ENCODE data around the gene FGD5.

Gene FGD5

GRCh38 chr3:14967285-14967684 is 148.5 kb downstream of the FGD5 start:
- no peak for ATAC-seq (ENCODE audit: insufficient read depth, low read depth)
- peaks cover 67% of the 10 kb centered on the region for H3K79me2 ChIP-seq (ENCODE audit: insufficient read depth, low read length)
- H3K36me3 ChIP-seq (ENCODE audit: insufficient read depth, low read length) = peaks cover 49% of the 10 kb centered on the region
- no peak overlapping the region for H3K27ac ChIP-seq (ENCODE audit: low read length)
- no peak for DNase-seq
- H3K4me2 ChIP-seq (ENCODE audit: insufficient read depth, low read length) = no peak overlapping the region
- no peak overlapping the region for H3K4me3 ChIP-seq (ENCODE audit: low read depth in 1 of 2, low read length in 2 of 2)
- peaks cover 10% of the 10 kb centered on the region; the same call in 1 of the 2 replicates for H4K20me1 ChIP-seq (ENCODE audit: insufficient read depth, low read length)
- no peaks in the 10 kb centered on the region for H3K4me1 ChIP-seq (ENCODE audit: insufficient read depth, low read length)
- TF ChIP-seq, protein P1, sequence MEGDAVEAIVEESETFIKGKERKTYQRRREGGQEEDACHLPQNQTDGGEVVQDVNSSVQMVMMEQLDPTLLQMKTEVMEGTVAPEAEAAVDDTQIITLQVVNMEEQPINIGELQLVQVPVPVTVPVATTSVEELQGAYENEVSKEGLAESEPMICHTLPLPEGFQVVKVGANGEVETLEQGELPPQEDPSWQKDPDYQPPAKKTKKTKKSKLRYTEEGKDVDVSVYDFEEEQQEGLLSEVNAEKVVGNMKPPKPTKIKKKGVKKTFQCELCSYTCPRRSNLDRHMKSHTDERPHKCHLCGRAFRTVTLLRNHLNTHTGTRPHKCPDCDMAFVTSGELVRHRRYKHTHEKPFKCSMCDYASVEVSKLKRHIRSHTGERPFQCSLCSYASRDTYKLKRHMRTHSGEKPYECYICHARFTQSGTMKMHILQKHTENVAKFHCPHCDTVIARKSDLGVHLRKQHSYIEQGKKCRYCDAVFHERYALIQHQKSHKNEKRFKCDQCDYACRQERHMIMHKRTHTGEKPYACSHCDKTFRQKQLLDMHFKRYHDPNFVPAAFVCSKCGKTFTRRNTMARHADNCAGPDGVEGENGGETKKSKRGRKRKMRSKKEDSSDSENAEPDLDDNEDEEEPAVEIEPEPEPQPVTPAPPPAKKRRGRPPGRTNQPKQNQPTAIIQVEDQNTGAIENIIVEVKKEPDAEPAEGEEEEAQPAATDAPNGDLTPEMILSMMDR (IDR thresholded peaks at IDR 0.05; ENCODE audit: borderline replicate concordance, extremely low read depth, low read length, poor library complexity, severe bottlenecking) = no peak
- TF ChIP-seq EZH2 (IDR thresholded peaks at IDR 0.05; ENCODE audit: borderline replicate concordance, low read depth, low read length, severe bottlenecking) = no peak
- no peaks in the 10 kb centered on the region for H3K27me3 ChIP-seq (ENCODE audit: insufficient read depth, low read length, poor library complexity)
- no peak overlapping the region for H3K9ac ChIP-seq (ENCODE audit: low read depth, low read length)
- no peak overlapping the region for H2AFZ ChIP-seq (ENCODE audit: low read depth, low read length)
- H3K9me3 ChIP-seq (ENCODE audit: insufficient read depth, low read length, severe bottlenecking) = peaks cover 5% of the 10 kb centered on the region

GRCh38 chr3:14969671-14970070 is 150.9 kb downstream of the FGD5 start:
- H3K4me3 ChIP-seq (ENCODE audit: low read depth in 1 of 2, low read length in 2 of 2) = no peak overlapping the region
- H4K20me1 ChIP-seq (ENCODE audit: insufficient read depth, low read length) = peaks cover 5% of the 10 kb centered on the region; the same call in 1 of the 2 replicates
- no peak overlapping the region for H3K9ac ChIP-seq (ENCODE audit: low read depth, low read length)
- TF ChIP-seq, protein P1 (IDR thresholded peaks at IDR 0.05; ENCODE audit: borderline replicate concordance, extremely low read depth, low read length, poor library complexity, severe bottlenecking) = no peak
- TF ChIP-seq EZH2 (IDR thresholded peaks at IDR 0.05; ENCODE audit: borderline replicate concordance, low read depth, low read length, severe bottlenecking) = no peak
- DNase-seq = no peak
- no peak overlapping the region for H3K27ac ChIP-seq (ENCODE audit: low read length)
- no peak overlapping the region for H3K4me2 ChIP-seq (ENCODE audit: insufficient read depth, low read length)
- ATAC-seq (ENCODE audit: insufficient read depth, low read depth) = no peak
- H3K4me1 ChIP-seq (ENCODE audit: insufficient read depth, low read length) = no peaks in the 10 kb centered on the region
- H2AFZ ChIP-seq (ENCODE audit: low read depth, low read length) = no peak overlapping the region
- no peaks in the 10 kb centered on the region for H3K27me3 ChIP-seq (ENCODE audit: insufficient read depth, low read length, poor library complexity)
- peaks cover 59% of the 10 kb centered on the region for H3K36me3 ChIP-seq (ENCODE audit: insufficient read depth, low read length)
- H3K9me3 ChIP-seq (ENCODE audit: insufficient read depth, low read length, severe bottlenecking) = peaks cover 5% of the 10 kb centered on the region
- peaks cover 67% of the 10 kb centered on the region for H3K79me2 ChIP-seq (ENCODE audit: insufficient read depth, low read length)

DNA sequence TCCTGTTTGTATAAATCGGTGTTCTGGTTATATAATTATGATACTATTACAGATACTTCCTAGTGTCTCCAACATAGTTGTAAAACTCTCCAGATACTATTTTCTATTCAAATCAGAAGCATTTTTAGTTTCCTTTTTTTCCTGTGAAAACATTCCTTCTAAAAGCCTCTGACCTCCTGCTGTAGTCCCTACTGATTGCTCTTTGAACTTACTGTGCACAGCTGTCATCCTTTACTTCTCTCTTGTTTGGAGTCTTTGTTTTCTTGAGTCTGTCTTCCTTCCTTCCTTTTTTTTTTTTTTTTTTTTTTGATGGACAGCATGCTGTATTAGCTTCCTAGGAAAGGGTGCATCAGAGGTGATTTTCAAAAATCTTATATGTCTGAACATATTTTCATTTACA is 157.6 kb downstream of the FGD5 start:
- DNase-seq (no peak), ATAC-seq (ENCODE audit: insufficient read depth, low read depth) (no peak)
- H3K4me1 ChIP-seq (ENCODE audit: insufficient read depth, low read length) = no peaks in the 10 kb centered on the region
- no peaks in the 10 kb centered on the region for H3K9me3 ChIP-seq (ENCODE audit: insufficient read depth, low read length, severe bottlenecking)
- H3K36me3 ChIP-seq (ENCODE audit: insufficient read depth, low read length) = peaks cover 43% of the 10 kb centered on the region
- no peaks in the 10 kb centered on the region for H3K27me3 ChIP-seq (ENCODE audit: insufficient read depth, low read length, poor library complexity)
- no peak overlapping the region for H3K27ac ChIP-seq (ENCODE audit: low read length)
- H2AFZ ChIP-seq (ENCODE audit: low read depth, low read length) = no peak overlapping the region
- no peak overlapping the region for H3K4me3 ChIP-seq (ENCODE audit: low read depth in 1 of 2, low read length in 2 of 2)
- H4K20me1 ChIP-seq (ENCODE audit: insufficient read depth, low read length) = peaks cover 11% of the 10 kb centered on the region; the same call in 1 of the 2 replicates
- TF ChIP-seq EZH2 (IDR thresholded peaks at IDR 0.05; ENCODE audit: borderline replicate concordance, low read depth, low read length, severe bottlenecking) = no peak
- TF ChIP-seq, protein P1 (IDR thresholded peaks at IDR 0.05; ENCODE audit: borderline replicate concordance, extremely low read depth, low read length, poor library complexity, severe bottlenecking) = no peak
- peaks cover 83% of the 10 kb centered on the region for H3K79me2 ChIP-seq (ENCODE audit: insufficient read depth, low read length)
- H3K4me2 ChIP-seq (ENCODE audit: insufficient read depth, low read length) = no peak overlapping the region
- no peak overlapping the region for H3K9ac ChIP-seq (ENCODE audit: low read depth, low read length)

DNA sequence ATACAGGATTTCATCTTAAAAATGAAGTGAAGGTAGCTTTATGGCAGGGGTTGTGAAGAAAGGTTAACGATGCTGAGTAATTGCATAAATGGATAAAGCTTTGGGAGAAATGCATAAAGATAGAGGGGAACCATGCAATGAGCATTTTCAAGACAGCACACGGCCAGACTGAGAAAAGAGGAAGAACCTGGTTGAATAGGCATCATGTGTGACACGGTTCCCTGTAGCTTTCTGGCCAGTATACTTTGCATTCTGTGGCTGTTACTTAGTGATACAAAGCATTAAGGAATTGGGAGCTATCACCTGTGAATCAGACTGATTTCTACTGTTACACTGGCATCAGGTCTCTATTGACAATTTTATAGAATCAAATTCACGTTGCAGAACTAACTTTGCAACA is 161.9 kb downstream of the FGD5 start:
- peaks cover 85% of the 10 kb centered on the region for H3K79me2 ChIP-seq (ENCODE audit: insufficient read depth, low read length)
- H3K9ac ChIP-seq (ENCODE audit: low read depth, low read length) = no peak overlapping the region
- no peak overlapping the region for H3K4me2 ChIP-seq (ENCODE audit: insufficient read depth, low read length)
- no peaks in the 10 kb centered on the region for H3K9me3 ChIP-seq (ENCODE audit: insufficient read depth, low read length, severe bottlenecking)
- no peaks in the 10 kb centered on the region for H3K4me1 ChIP-seq (ENCODE audit: insufficient read depth, low read length)
- no peak overlapping the region for H3K27ac ChIP-seq (ENCODE audit: low read length)
- TF ChIP-seq, protein P1 (IDR thresholded peaks at IDR 0.05; ENCODE audit: borderline replicate concordance, extremely low read depth, low read length, poor library complexity, severe bottlenecking) = no peak
- TF ChIP-seq EZH2 (IDR thresholded peaks at IDR 0.05; ENCODE audit: borderline replicate concordance, low read depth, low read length, severe bottlenecking) = no peak
- no peaks in the 10 kb centered on the region for H3K27me3 ChIP-seq (ENCODE audit: insufficient read depth, low read length, poor library complexity)
- peaks cover 14% of the 10 kb centered on the region; the same call in 1 of the 2 replicates for H4K20me1 ChIP-seq (ENCODE audit: insufficient read depth, low read length)
- H2AFZ ChIP-seq (ENCODE audit: low read depth, low read length) = no peak overlapping the region
- no peak for DNase-seq
- no peak overlapping the region for H3K4me3 ChIP-seq (ENCODE audit: low read depth in 1 of 2, low read length in 2 of 2)
- H3K36me3 ChIP-seq (ENCODE audit: insufficient read depth, low read length) = peaks cover 19% of the 10 kb centered on the region; the same call in 1 of the 2 replicates
- no peak for ATAC-seq (ENCODE audit: insufficient read depth, low read depth)

All from DND-41 (cell line).